GM12873 (cell line): Measurements from ENCODE around the gene HTT.

Source experiments
- TF ChIP-seq, protein P1 (sequence below): IDR thresholded peaks from 2 replicates; pipeline ENCODE4 v1.5.1; 2012; ENCODE audit warnings: low read depth, mild to moderate bottlenecking, moderate library complexity, low read length, control low read depth; ENCODE audit not compliant: insufficient read depth; ENCODE audit errors: missing control alignments

The HTT gene

DNA sequence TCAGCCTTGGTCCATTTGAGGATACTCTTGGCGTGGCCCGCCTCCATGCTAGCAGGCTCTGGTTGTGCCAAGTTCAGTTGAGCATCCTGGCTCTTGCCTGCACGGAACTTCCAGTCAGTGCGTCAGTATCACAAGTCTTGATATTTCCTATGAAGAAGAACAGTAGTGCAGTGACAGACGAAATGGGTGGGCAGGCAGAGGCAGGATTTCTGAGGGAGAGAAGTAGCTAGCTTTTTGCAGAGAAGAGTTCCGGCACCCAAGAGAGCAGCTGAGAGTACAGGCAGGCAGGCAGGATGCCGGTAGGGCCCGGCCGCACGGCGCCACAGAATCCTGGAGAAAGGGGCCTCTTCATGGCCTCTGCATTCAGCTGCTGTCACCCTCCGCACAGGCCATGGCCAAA is 118.3 kb downstream of the HTT start:
- TF ChIP-seq, protein P1, sequence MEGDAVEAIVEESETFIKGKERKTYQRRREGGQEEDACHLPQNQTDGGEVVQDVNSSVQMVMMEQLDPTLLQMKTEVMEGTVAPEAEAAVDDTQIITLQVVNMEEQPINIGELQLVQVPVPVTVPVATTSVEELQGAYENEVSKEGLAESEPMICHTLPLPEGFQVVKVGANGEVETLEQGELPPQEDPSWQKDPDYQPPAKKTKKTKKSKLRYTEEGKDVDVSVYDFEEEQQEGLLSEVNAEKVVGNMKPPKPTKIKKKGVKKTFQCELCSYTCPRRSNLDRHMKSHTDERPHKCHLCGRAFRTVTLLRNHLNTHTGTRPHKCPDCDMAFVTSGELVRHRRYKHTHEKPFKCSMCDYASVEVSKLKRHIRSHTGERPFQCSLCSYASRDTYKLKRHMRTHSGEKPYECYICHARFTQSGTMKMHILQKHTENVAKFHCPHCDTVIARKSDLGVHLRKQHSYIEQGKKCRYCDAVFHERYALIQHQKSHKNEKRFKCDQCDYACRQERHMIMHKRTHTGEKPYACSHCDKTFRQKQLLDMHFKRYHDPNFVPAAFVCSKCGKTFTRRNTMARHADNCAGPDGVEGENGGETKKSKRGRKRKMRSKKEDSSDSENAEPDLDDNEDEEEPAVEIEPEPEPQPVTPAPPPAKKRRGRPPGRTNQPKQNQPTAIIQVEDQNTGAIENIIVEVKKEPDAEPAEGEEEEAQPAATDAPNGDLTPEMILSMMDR, result no peak

DNA sequence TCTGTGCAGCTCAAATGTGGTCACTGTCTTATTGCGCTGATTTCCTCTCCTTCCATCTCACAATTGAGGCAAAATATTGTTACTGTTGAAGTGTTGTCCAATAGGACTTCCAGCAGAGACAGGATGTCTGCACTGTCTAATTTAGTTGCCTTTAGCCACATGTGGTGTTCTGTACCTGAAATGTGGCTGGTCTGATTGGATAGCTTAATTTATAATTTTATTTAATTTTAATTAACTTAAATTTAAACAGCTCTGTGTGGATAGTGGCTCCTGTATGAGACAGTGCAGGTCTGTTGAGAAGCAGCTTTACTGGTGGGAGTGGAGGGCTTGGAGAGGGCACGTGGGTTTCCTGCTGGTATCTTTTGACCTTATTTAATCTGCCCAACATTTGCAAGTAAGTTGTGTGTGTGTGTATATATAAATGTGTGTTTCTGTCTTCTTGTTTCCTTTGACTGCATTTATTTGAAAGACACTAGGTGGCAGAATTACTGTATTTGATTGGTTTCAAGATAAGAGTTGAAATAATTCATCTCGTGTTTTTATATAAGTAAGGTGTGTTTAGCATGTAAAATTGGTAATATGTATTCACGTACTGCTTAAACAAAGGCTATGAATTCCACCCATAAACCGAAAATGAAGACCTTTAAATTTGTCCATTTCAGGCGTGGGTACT is 119.2 kb downstream of the HTT start:
- TF ChIP-seq, protein P1, result no peak

GRCh38 chr4:3196670-3197359 is 122.3 kb downstream of the HTT start:
- TF ChIP-seq, protein P1, result no peak

DNA sequence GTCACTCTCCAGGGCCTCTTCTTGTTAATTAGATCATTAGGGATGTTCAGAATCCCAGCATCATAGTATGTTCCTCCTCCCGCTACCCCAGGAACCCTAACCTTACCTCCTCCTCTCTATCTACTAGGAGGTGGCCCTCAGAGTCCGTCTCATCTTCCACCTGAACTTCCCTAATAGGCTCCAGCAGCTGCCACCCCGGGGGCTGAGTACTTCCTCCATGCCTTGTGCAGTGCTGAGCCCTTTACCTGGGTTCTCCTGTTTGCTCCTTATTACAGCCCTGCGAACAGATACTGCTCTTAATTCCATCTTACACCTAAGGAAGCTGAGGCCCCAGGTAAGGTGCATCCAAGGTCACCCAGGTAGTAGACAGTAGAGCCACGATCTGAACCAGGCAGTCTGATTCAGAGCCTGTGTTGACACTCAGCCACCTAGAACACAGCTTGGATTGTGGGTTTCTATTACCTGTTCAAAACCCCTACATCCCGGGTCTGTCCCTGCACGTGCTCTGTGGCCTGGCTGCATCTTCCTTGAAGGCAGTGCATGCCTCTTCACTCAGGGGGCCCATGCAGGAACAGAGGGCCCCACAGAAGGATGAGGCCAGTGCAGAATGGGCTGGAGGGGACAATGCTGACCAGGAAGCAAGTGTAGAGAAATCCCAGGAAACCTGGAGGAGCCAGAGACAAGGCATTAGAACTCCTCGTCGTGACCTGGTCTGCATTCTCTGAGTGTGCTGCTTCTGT is 123.1 kb downstream of the HTT start:
- TF ChIP-seq, protein P1, result no peak

- TF ChIP-seq, protein P1, result no peak
Observed at GRCh38 chr4:3198906-3199305, 124.4 kb downstream of the HTT start.

- TF ChIP-seq, protein P1, result no peak
Observed at GRCh38 chr4:3199653-3200422, 125.4 kb downstream of the HTT start.
